Measurements from ENCODE around the gene NUP62CL. TPM values are rescaled to one million over a fixed set of nuclear protein-coding genes. Genes with fewer than 3 reads are reported as not detected.

The NUP62CL gene
- total RNA-seq, 3 donors from 2014 or later: 1.7 to 6.1 (median 4.2) TPM

- Histone ChIP-seq H3K4me3 (no peak overlapping the region), H3K9me3 (no peaks in the 10 kb centered on the region), H3K36me3 (ENCODE audit: low read depth) (no peaks in the 10 kb centered on the region), H3K4me1 (ENCODE audit: low read depth) (no peaks in the 10 kb centered on the region)
- TF ChIP-seq CTCF (IDR thresholded peaks at IDR 0.05): no peak
- intact Hi-C loops (cut with DNase I, micrococcal nuclease): no loop called here
- ATAC-seq: no peak
- no peak for DNase-seq
Observed at GRCh38 chrX:107154787-107155620, 51.2 kb downstream of the NUP62CL start.

- H3K4me1 ChIP-seq (ENCODE audit: low read depth): no peaks in the 10 kb centered on the region
- no peak for ATAC-seq
- no peak for DNase-seq
- H3K4me3 ChIP-seq: no peak overlapping the region
- intact Hi-C loops (cut with DNase I, micrococcal nuclease): no loop called here
- no peaks in the 10 kb centered on the region for H3K9me3 ChIP-seq
- no peaks in the 10 kb centered on the region for H3K36me3 ChIP-seq (ENCODE audit: low read depth)
- TF ChIP-seq CTCF (IDR thresholded peaks at IDR 0.05): no peak
Observed at GRCh38 chrX:107153005-107153404, 53.2 kb downstream of the NUP62CL start.

- no peak for DNase-seq
- H3K4me3 ChIP-seq: no peak overlapping the region
- no peak for ATAC-seq
- intact Hi-C loops (cut with DNase I, micrococcal nuclease): no loop called here
- H3K36me3 ChIP-seq (ENCODE audit: low read depth): no peaks in the 10 kb centered on the region
- no peak for TF ChIP-seq CTCF (IDR thresholded peaks at IDR 0.05)
- H3K4me1 ChIP-seq (ENCODE audit: low read depth): no peaks in the 10 kb centered on the region
- no peaks in the 10 kb centered on the region for H3K9me3 ChIP-seq
Observed at GRCh38 chrX:107146670-107147069, 59.6 kb downstream of the NUP62CL start.

GRCh38 chrX:107135965-107136307 is 70.3 kb downstream of the NUP62CL start:
- no peaks in the 10 kb centered on the region for H3K36me3 ChIP-seq (ENCODE audit: low read depth)
- no peak for DNase-seq
- TF ChIP-seq CTCF (IDR thresholded peaks at IDR 0.05): no peak
- no peaks in the 10 kb centered on the region for H3K9me3 ChIP-seq
- no peak for ATAC-seq
- intact Hi-C loops (cut with DNase I, micrococcal nuclease): no loop called here
- H3K4me3 ChIP-seq: no peak overlapping the region
- H3K4me1 ChIP-seq (ENCODE audit: low read depth): no peaks in the 10 kb centered on the region

GRCh38 chrX:107135049-107135964 is 70.9 kb downstream of the NUP62CL start:
- peak; percentile 83 for ATAC-seq
- no peak for DNase-seq
- intact Hi-C loops (cut with DNase I, micrococcal nuclease): no loop called here
- no peaks in the 10 kb centered on the region for H3K4me1 ChIP-seq (ENCODE audit: low read depth)
- H3K36me3 ChIP-seq (ENCODE audit: low read depth): no peaks in the 10 kb centered on the region
- H3K9me3 ChIP-seq: no peaks in the 10 kb centered on the region
- TF ChIP-seq CTCF (IDR thresholded peaks at IDR 0.05): no peak
- no peak overlapping the region for H3K4me3 ChIP-seq
